BLaER1 (cell line): ENCODE results near the gene MCAM.
A peak's percentile ranks its signal among the peaks of the same experiment; 100 is the strongest.

Source experiments
- H3K27ac ChIP-seq: shearing (Covaris generic); formaldehyde crosslinking; 2 replicates; pipeline ENCODE4 v1.8.1; 2022
- H3K27me3 ChIP-seq: shearing (Covaris generic); formaldehyde crosslinking; 2 replicates; pipeline ENCODE4 v1.8.1; 2022
- H3K36me3 ChIP-seq: shearing (Covaris generic); formaldehyde crosslinking; 2 replicates; pipeline ENCODE4 v1.8.1; 2022
- H3K4me1 ChIP-seq: shearing (Covaris generic); formaldehyde crosslinking; 2 replicates; pipeline ENCODE4 v1.8.1; 2022
- H3K4me2 ChIP-seq: shearing (Covaris generic); formaldehyde crosslinking; 2 replicates; pipeline ENCODE4 v1.8.1; 2022
- H3K4me3 ChIP-seq: shearing (Covaris generic); formaldehyde crosslinking; 2 replicates; pipeline ENCODE4 v1.8.1; 2022
- H3K9ac ChIP-seq: shearing (Covaris generic); formaldehyde crosslinking; 2 replicates; pipeline ENCODE4 v1.8.1; 2022
- H3K9me3 ChIP-seq: shearing (Covaris generic); formaldehyde crosslinking; 2 replicates; pipeline ENCODE4 v1.8.1; 2022
- H4K20me1 ChIP-seq: shearing (Covaris generic); formaldehyde crosslinking; 2 replicates; pipeline ENCODE4 v1.8.1; 2022
- Cebpa-rat ChIP-seq: shearing (Covaris generic); IDR thresholded peaks from 2 replicates; pipeline ENCODE4 v1.8.1; 2022

The MCAM gene

GRCh38 chr11:119334174-119334930, 17.4 kb upstream of the MCAM start, which contains the start of gene RNF26:
RNF26 (plus strand) TSS chr11:119334527; CDS start chr11:119335123, 596 bp downstream.
- H3K9ac ChIP-seq: peak within 1 kb of the TSS; percentile 93
- peak within 1 kb of the TSS; percentile 98 for H3K4me2 ChIP-seq
- peaks cover 6% of the 10 kb centered on the region; the same call in 1 of the 2 replicates for H3K36me3 ChIP-seq
- peaks cover 10% of the 10 kb centered on the region for H3K27me3 ChIP-seq
- peaks cover 10% of the 10 kb centered on the region for H4K20me1 ChIP-seq
- TF ChIP-seq Cebpa-rat: no peak
- peaks cover 72% of the 10 kb centered on the region for H3K4me1 ChIP-seq
- peak within 1 kb of the TSS; percentile 87 for H3K27ac ChIP-seq
- H3K4me3 ChIP-seq: peak within 1 kb of the TSS; percentile 97
- no peaks in the 10 kb centered on the region for H3K9me3 ChIP-seq

- Histone ChIP-seq H3K27me3 (no peaks in the 10 kb centered on the region), H3K9me3 (no peaks in the 10 kb centered on the region), H3K9ac (no peak overlapping the region; the same call in 1 of the 2 replicates), H3K4me3 (no peak overlapping the region), H3K4me2 (peak overlapping the region; percentile 11; the same call in 1 of the 2 replicates), H3K27ac (no peak overlapping the region), H4K20me1 (no peaks in the 10 kb centered on the region; the same call in 1 of the 2 replicates), H3K36me3 (peaks cover 6% of the 10 kb centered on the region; the same call in 1 of the 2 replicates), H3K4me1 (peaks cover 51% of the 10 kb centered on the region)
- TF ChIP-seq Cebpa-rat: no peak
Observed at GRCh38 chr11:119332111-119332765, 15.3 kb upstream of the MCAM start.

DNA sequence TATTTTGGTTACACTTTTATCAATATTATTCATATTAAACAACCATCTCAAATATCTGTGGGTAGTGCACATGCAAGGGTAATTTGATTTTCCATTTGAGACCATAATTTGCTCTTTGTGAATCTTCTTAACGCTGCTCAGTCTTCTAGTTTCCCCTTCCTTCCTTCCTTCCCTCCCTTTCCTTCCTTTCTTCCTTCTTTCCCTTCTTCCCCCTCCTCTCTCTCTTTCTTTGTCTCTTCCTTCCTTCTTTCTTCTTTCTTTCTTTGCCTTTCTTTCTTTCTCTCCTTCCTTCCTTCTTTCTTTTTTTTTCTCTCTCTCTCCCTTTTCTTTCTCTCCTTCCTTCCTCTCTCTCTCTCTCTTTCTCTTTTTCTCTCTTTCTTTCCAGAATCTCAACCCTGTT, 13.3 kb upstream of the MCAM start:
- Histone ChIP-seq H3K4me3 (no peak overlapping the region), H3K27me3 (no peaks in the 10 kb centered on the region), H3K27ac (no peak overlapping the region), H3K36me3 (no peaks in the 10 kb centered on the region), H3K4me2 (no peak overlapping the region), H3K9ac (no peak overlapping the region), H4K20me1 (no peaks in the 10 kb centered on the region; the same call in 1 of the 2 replicates), H3K4me1 (peaks cover 37% of the 10 kb centered on the region), H3K9me3 (no peaks in the 10 kb centered on the region)
- no peak for TF ChIP-seq Cebpa-rat

DNA sequence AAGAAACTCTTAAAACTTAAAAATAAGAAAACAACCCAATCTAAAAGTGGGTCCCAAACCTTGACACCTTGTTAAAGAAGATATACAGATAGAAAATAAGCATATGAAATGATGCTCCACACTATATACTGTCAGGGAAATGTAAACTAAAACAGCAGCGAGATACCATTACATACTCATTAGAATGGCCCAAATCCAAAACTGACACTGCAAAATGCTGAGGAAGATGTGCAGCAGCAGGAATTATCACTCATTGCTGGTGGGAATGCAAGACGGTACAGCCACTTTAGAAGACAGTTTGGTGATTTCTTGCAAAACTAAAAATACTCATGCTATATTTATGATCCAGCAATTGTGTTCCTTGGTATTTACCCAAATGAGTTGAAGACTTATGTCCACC, 12.4 kb upstream of the MCAM start:
- H3K4me3 ChIP-seq: no peak overlapping the region
- no peak overlapping the region for H3K9ac ChIP-seq
- no peaks in the 10 kb centered on the region for H4K20me1 ChIP-seq
- no peak overlapping the region for H3K4me2 ChIP-seq
- H3K4me1 ChIP-seq: peaks cover 40% of the 10 kb centered on the region
- no peaks in the 10 kb centered on the region for H3K36me3 ChIP-seq
- no peaks in the 10 kb centered on the region for H3K9me3 ChIP-seq
- no peak for TF ChIP-seq Cebpa-rat
- H3K27me3 ChIP-seq: no peaks in the 10 kb centered on the region
- no peak overlapping the region for H3K27ac ChIP-seq

DNA sequence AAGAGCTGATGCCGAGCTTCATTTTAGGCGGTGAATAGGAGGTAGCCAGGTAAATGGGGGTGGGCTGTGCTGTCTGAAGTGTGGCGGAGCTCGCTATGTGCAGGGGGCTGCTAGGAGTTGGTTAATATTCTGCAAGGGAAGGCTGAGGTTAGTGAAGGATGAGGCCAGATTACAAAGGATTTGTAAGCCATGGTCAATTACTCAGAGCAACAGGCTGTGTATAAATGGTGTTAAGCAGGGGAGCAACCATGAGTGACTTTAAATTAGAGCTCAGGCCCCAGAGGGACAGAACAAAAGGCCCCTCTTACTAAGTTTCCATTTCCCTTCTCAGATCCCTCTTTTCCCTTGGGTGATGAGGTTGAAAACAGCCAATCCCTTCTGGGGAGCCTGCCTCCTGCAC, 7.3 kb upstream of the MCAM start:
- H3K4me2 ChIP-seq: peak overlapping the region; percentile 99

GRCh38 chr11:119323532-119324033, 6.7 kb upstream of the MCAM start:
- Histone ChIP-seq H3K9ac (peak overlapping the region; percentile 63; the same call in 1 of the 2 replicates), H3K9me3 (no peaks in the 10 kb centered on the region), H3K4me1 (peaks cover 72% of the 10 kb centered on the region), H3K27me3 (no peaks in the 10 kb centered on the region), H3K4me3 (peak overlapping the region; percentile 43), H3K36me3 (no peaks in the 10 kb centered on the region), H3K4me2 (peak overlapping the region; percentile 99), H4K20me1 (no peaks in the 10 kb centered on the region), H3K27ac (peak overlapping the region; percentile 76)
- TF ChIP-seq Cebpa-rat: no peak

More for the DNA sequence above, 7.3 kb upstream of the MCAM start:
- no peaks in the 10 kb centered on the region for H3K36me3 ChIP-seq
- H3K4me1 ChIP-seq: peaks cover 66% of the 10 kb centered on the region
- no peaks in the 10 kb centered on the region for H3K27me3 ChIP-seq
- H3K9me3 ChIP-seq: no peaks in the 10 kb centered on the region
- no peak for TF ChIP-seq Cebpa-rat
- H3K9ac ChIP-seq: peak overlapping the region; percentile 63; the same call in 1 of the 2 replicates
- no peaks in the 10 kb centered on the region for H4K20me1 ChIP-seq
- peak overlapping the region; percentile 76 for H3K27ac ChIP-seq
- peak overlapping the region; percentile 43 for H3K4me3 ChIP-seq

- H3K4me1 ChIP-seq: peaks cover 78% of the 10 kb centered on the region
- H3K4me2 ChIP-seq: peak overlapping the region; percentile 99
- H3K9me3 ChIP-seq: no peaks in the 10 kb centered on the region
- no peaks in the 10 kb centered on the region for H4K20me1 ChIP-seq
- no peak overlapping the region for H3K4me3 ChIP-seq
- no peak for TF ChIP-seq Cebpa-rat
- no peaks in the 10 kb centered on the region for H3K27me3 ChIP-seq
- H3K27ac ChIP-seq: peak overlapping the region; percentile 76; the same call in 1 of the 2 replicates
- H3K36me3 ChIP-seq: no peaks in the 10 kb centered on the region
- no peak overlapping the region for H3K9ac ChIP-seq
Observed at GRCh38 chr11:119322921-119323531, 6.1 kb upstream of the MCAM start.

- Histone ChIP-seq H3K4me2 (peak overlapping the region; percentile 99), H3K4me3 (peak overlapping the region; percentile 64; the same call in 1 of the 2 replicates), H4K20me1 (no peaks in the 10 kb centered on the region), H3K27ac (peak overlapping the region; percentile 89; the same call in 1 of the 2 replicates), H3K4me1 (peaks cover 85% of the 10 kb centered on the region), H3K27me3 (no peaks in the 10 kb centered on the region), H3K36me3 (no peaks in the 10 kb centered on the region), H3K9ac (peak overlapping the region; percentile 75; the same call in 1 of the 2 replicates), H3K9me3 (no peaks in the 10 kb centered on the region)
- no peak for TF ChIP-seq Cebpa-rat
Observed at GRCh38 chr11:119322360-119322739, 5.4 kb upstream of the MCAM start.

GRCh38 chr11:119320776-119321524, 4.0 kb upstream of the MCAM start:
- H3K4me2 ChIP-seq: peak overlapping the region; percentile 99
- no peaks in the 10 kb centered on the region for H3K9me3 ChIP-seq
- peak overlapping the region; percentile 64 for H3K4me3 ChIP-seq
- H3K27ac ChIP-seq: peak overlapping the region; percentile 89
- H4K20me1 ChIP-seq: peaks cover 6% of the 10 kb centered on the region; the same call in 1 of the 2 replicates
- H3K27me3 ChIP-seq: no peaks in the 10 kb centered on the region
- peaks cover 89% of the 10 kb centered on the region for H3K4me1 ChIP-seq
- TF ChIP-seq Cebpa-rat: no peak
- H3K36me3 ChIP-seq: no peaks in the 10 kb centered on the region
- H3K9ac ChIP-seq: peak overlapping the region; percentile 75
